Measurements from ENCODE around the gene TMEM252.
A peak's percentile ranks its signal among the peaks of the same experiment; 100 is the strongest.

The TMEM252 gene

GRCh38 chr9:68540712-68541535 lies at the start of gene TMEM252:
TMEM252 (minus strand) TSS chr9:68540883; CDS start chr9:68540814, 69 bp downstream.
- DNase-seq: no peak

GRCh38 chr9:68585034-68585761 lies 44.5 kb upstream of the TMEM252 start:
- DNase-seq: no peak

GRCh38 chr9:68584189-68585033 lies 43.7 kb upstream of the TMEM252 start:
- DNase-seq: peak; percentile 1

- no peak for DNase-seq
These were observed 41.0 kb upstream of the TMEM252 start for GRCh38 chr9:68581696-68582095.

GRCh38 chr9:68577774-68578591 lies 37.3 kb upstream of the TMEM252 start:
- DNase-seq: no peak

- DNase-seq: no peak
These were observed 35.1 kb upstream of the TMEM252 start for GRCh38 chr9:68575817-68576216.

GRCh38 chr9:68574150-68574549 lies 33.5 kb upstream of the TMEM252 start:
- DNase-seq: no peak

GRCh38 chr9:68567565-68567964 lies 26.9 kb upstream of the TMEM252 start:
- DNase-seq: no peak

GRCh38 chr9:68562461-68562860 lies 21.8 kb upstream of the TMEM252 start:
- DNase-seq: no peak

- DNase-seq: no peak
These were observed 19.6 kb upstream of the TMEM252 start for GRCh38 chr9:68560071-68560844.

- no peak for DNase-seq
These were observed 17.9 kb upstream of the TMEM252 start for GRCh38 chr9:68558545-68558944.

- no peak for DNase-seq
These were observed 14.9 kb upstream of the TMEM252 start for GRCh38 chr9:68555437-68556150.

- no peak for DNase-seq
These were observed 12.2 kb upstream of the TMEM252 start for GRCh38 chr9:68552700-68553476.

- DNase-seq: no peak
These were observed 10.5 kb upstream of the TMEM252 start for GRCh38 chr9:68551191-68551590.

GRCh38 chr9:68548241-68548640 lies 7.6 kb upstream of the TMEM252 start:
- no peak for DNase-seq

- no peak for DNase-seq
These were observed 6.7 kb upstream of the TMEM252 start for GRCh38 chr9:68547417-68547816.

GRCh38 chr9:68546596-68547390 lies 6.1 kb upstream of the TMEM252 start:
- no peak for DNase-seq

GRCh38 chr9:68545033-68545705 lies 4.5 kb upstream of the TMEM252 start:
- DNase-seq: no peak

GRCh38 chr9:68541568-68541967 lies 885 bp upstream of the TMEM252 start:
- no peak for DNase-seq
